ENCODE measurements around the gene GTF2H1.
"Not testable (repeated sequence)": the region's sequence is repeated elsewhere in the genome, so short reads cannot be mapped to it uniquely, and the experiment has no call there.

Gene GTF2H1

GRCh38 chr11:18383388-18384156 is 61.2 kb downstream of the GTF2H1 start:
- DNase-seq: no peak

- no peak for DNase-seq
These were observed 61.8 kb downstream of the GTF2H1 start for GRCh38 chr11:18384157-18384641.

GRCh38 chr11:18390088-18390487 is 67.7 kb downstream of the GTF2H1 start:
- DNase-seq: no peak

- DNase-seq: no peak
These were observed 70.3 kb downstream of the GTF2H1 start for GRCh38 chr11:18392434-18393321.

GRCh38 chr11:18393581-18394274 is 71.4 kb downstream of the GTF2H1 start:
- DNase-seq: no peak

- DNase-seq: peak; percentile 88
These were observed 72.0 kb downstream of the GTF2H1 start, which contains the start of gene LDHA for GRCh38 chr11:18394275-18394927. Gene LDHA (plus strand): TSS chr11:18394563. CDS start chr11:18396843, 2,280 bp downstream.

- DNase-seq: no peak
These were observed 72.8 kb downstream of the GTF2H1 start for GRCh38 chr11:18394928-18395734.

- peak; percentile 92 for DNase-seq
These were observed 73.6 kb downstream of the GTF2H1 start for GRCh38 chr11:18395735-18396504.

- DNase-seq: no peak
These were observed 75.6 kb downstream of the GTF2H1 start for GRCh38 chr11:18397921-18398320.

- DNase-seq: not testable (repeated sequence)
These were observed 78.7 kb downstream of the GTF2H1 start for GRCh38 chr11:18401077-18401476.

- no peak for DNase-seq
These were observed 81.7 kb downstream of the GTF2H1 start for GRCh38 chr11:18404062-18404461.

- DNase-seq: not testable (repeated sequence)
These were observed 85.0 kb downstream of the GTF2H1 start for GRCh38 chr11:18407400-18407799.

GRCh38 chr11:18408558-18409291 is 86.4 kb downstream of the GTF2H1 start:
- DNase-seq: no peak

- no peak for DNase-seq
These were observed 94.1 kb downstream of the GTF2H1 start for GRCh38 chr11:18416459-18416858.
